ENCODE data around the gene ZFP64.

The ZFP64 gene

DNA sequence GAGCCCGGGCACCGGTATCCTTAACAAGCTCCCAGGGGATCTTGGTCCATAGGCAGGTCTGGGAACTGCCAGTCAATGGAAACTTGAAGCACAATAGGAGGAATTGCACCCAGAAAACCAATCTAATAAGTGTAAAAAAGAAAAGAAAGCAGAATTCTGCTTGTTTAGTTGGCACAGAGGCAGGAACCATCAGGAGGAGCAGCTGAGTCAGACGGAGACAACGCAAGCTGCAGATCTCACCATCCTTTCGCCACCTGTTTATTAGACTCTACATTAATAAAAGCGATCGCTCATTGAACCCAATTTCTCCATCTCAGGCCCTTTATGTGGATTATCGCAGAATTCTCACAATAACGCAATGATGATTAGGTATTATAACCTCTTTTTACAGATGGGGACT, 9.8 kb downstream of the ZFP64 start:
- Histone ChIP-seq H3K9me3 (ENCODE audit: control insufficient read depth, insufficient read depth, low read length) (no peaks in the 10 kb centered on the region), H3K9me2 (replicated peaks; ENCODE audit: control insufficient read depth, low read length) (no peaks in the 10 kb centered on the region), H3K79me2 (ENCODE audit: control insufficient read depth, low read length) (no peaks in the 10 kb centered on the region), H4K20me1 (ENCODE audit: control insufficient read depth, insufficient read depth, low read depth, low read length) (no peaks in the 10 kb centered on the region), H3K4me1 (ENCODE audit: control insufficient read depth, low read length) (no peaks in the 10 kb centered on the region), H3K4me3 (ENCODE audit: low read length) (no peak overlapping the region), H3F3A (ENCODE audit: control insufficient read depth, insufficient read depth) (no peaks in the 10 kb centered on the region), H3K4me2 (ENCODE audit: low read length) (no peak overlapping the region), H3K27me3 (ENCODE audit: control insufficient read depth, low read length) (no peaks in the 10 kb centered on the region), H3K36me3 (ENCODE audit: control insufficient read depth, low read length) (peaks cover 17% of the 10 kb centered on the region), H3K27ac (ENCODE audit: low read depth, low read length) (no peak overlapping the region)
- no peak for TF ChIP-seq EZH2phosphoT487 (IDR thresholded peaks at IDR 0.05; ENCODE audit: borderline replicate concordance, low read length)
- TF ChIP-seq, protein P1, sequence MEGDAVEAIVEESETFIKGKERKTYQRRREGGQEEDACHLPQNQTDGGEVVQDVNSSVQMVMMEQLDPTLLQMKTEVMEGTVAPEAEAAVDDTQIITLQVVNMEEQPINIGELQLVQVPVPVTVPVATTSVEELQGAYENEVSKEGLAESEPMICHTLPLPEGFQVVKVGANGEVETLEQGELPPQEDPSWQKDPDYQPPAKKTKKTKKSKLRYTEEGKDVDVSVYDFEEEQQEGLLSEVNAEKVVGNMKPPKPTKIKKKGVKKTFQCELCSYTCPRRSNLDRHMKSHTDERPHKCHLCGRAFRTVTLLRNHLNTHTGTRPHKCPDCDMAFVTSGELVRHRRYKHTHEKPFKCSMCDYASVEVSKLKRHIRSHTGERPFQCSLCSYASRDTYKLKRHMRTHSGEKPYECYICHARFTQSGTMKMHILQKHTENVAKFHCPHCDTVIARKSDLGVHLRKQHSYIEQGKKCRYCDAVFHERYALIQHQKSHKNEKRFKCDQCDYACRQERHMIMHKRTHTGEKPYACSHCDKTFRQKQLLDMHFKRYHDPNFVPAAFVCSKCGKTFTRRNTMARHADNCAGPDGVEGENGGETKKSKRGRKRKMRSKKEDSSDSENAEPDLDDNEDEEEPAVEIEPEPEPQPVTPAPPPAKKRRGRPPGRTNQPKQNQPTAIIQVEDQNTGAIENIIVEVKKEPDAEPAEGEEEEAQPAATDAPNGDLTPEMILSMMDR (IDR thresholded peaks at IDR 0.05; ENCODE audit: low read depth, low read length, poor library complexity, severe bottlenecking): no peak

DNA sequence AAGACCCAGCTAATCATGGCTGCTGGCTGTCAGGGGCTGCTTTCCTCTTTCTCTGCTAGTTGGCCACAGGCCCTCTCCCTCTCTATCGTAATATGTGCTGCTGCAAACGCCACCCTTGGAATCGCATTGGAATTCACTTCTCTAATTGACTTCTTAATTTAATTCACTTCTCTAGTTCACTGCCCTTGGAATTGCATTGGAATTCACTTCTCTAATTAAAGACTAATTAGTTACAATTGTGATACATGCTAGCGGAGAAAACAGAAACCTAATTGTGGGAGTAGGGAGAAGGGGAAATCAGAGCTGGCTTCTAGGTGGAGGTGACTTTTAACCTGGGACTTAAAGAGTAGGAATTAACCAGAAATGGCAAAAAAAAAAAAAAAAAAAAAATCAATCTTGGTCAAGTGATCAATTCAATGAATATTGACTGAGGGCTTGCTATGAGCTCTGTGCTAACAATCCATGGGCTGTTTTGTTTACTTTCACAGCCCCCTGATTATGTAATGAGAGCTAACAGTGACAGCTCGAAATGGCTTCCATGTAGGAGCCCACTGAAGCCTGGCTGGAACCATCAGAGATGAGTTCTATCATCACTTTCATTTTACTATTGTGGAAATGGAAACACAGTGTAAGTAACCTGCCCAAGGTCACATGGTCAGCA, 11.3 kb downstream of the ZFP64 start:
- no peaks in the 10 kb centered on the region for H3K9me2 ChIP-seq (replicated peaks; ENCODE audit: control insufficient read depth, low read length)
- H3K27me3 ChIP-seq (ENCODE audit: control insufficient read depth, low read length): no peaks in the 10 kb centered on the region
- H3K4me1 ChIP-seq (ENCODE audit: control insufficient read depth, low read length): no peaks in the 10 kb centered on the region
- H3K4me2 ChIP-seq (ENCODE audit: low read length): no peak overlapping the region
- TF ChIP-seq EZH2phosphoT487 (IDR thresholded peaks at IDR 0.05; ENCODE audit: borderline replicate concordance, low read length): no peak
- TF ChIP-seq, protein P1 (IDR thresholded peaks at IDR 0.05; ENCODE audit: low read depth, low read length, poor library complexity, severe bottlenecking): no peak
- no peaks in the 10 kb centered on the region for H3K9me3 ChIP-seq (ENCODE audit: control insufficient read depth, insufficient read depth, low read length)
- H3K4me3 ChIP-seq (ENCODE audit: low read length): no peak overlapping the region
- no peaks in the 10 kb centered on the region for H3F3A ChIP-seq (ENCODE audit: control insufficient read depth, insufficient read depth)
- H3K27ac ChIP-seq (ENCODE audit: low read depth, low read length): no peak overlapping the region
- peaks cover 8% of the 10 kb centered on the region; the same call in 1 of the 2 replicates for H3K36me3 ChIP-seq (ENCODE audit: control insufficient read depth, low read length)
- H4K20me1 ChIP-seq (ENCODE audit: control insufficient read depth, insufficient read depth, low read depth, low read length): no peaks in the 10 kb centered on the region
- H3K79me2 ChIP-seq (ENCODE audit: control insufficient read depth, low read length): no peaks in the 10 kb centered on the region

DNA sequence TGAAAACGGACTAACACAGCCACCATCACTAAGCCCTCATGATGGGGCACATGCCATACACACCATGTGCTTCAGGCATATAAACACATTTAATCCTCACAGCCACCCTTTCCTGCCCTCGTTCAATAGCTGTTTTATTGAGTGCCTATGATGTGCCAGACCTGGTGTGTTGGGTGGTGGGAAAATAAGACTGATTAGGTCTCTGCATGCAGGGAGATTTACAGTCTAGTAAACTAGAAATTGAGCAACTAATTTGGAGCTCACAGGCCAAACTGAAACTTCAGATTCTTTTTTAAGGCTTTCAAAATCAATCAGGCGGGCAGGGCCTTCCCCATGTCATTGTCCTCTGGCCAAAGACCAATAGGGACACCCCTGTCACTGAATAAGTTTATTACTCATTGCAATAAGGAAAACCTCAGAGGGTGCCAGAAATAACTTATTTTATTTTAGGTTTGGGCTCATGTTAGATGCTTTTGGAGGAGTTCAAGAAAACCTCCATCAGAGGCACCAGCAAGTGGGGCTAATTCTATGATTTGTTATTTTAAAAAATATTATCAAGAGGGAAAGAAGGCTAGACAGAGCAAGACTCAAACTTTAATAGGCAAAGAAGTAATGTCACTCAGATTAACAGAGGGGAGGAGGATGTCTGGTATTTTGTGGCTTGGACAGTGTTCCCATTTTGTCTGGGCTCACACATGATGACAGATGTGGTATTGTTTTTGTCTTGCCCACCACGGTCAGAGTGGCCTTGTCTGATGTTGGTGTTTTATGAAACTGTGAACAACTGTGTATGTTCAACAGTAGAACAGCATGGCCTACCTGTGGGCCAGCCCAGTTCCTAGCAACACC, 12.0 kb downstream of the ZFP64 start:
- Histone ChIP-seq H3K27me3 (ENCODE audit: control insufficient read depth, low read length) (no peaks in the 10 kb centered on the region), H3K36me3 (ENCODE audit: control insufficient read depth, low read length) (peaks cover 8% of the 10 kb centered on the region; the same call in 1 of the 2 replicates), H3K9me2 (replicated peaks; ENCODE audit: control insufficient read depth, low read length) (no peaks in the 10 kb centered on the region), H3K79me2 (ENCODE audit: control insufficient read depth, low read length) (no peaks in the 10 kb centered on the region), H4K20me1 (ENCODE audit: control insufficient read depth, insufficient read depth, low read depth, low read length) (no peaks in the 10 kb centered on the region), H3K4me3 (ENCODE audit: low read length) (no peak overlapping the region), H3K27ac (ENCODE audit: low read depth, low read length) (no peak overlapping the region), H3K4me1 (ENCODE audit: control insufficient read depth, low read length) (no peaks in the 10 kb centered on the region), H3K9me3 (ENCODE audit: control insufficient read depth, insufficient read depth, low read length) (no peaks in the 10 kb centered on the region), H3F3A (ENCODE audit: control insufficient read depth, insufficient read depth) (no peaks in the 10 kb centered on the region), H3K4me2 (ENCODE audit: low read length) (no peak overlapping the region)
- TF ChIP-seq EZH2phosphoT487 (IDR thresholded peaks at IDR 0.05; ENCODE audit: borderline replicate concordance, low read length): no peak
- TF ChIP-seq, protein P1 (IDR thresholded peaks at IDR 0.05; ENCODE audit: low read depth, low read length, poor library complexity, severe bottlenecking): no peak
